Renal cortical epithelial cell (primary cell): ENCODE data around the gene ERCC2. TPM values are rescaled to one million over a fixed set of nuclear protein-coding genes. Genes with fewer than 3 reads are reported as not detected.

Source experiments
- DNase-seq: peaks from one replicate; pipeline ENCODE4 v3.0.0-alpha.2; 2011; ENCODE audit warnings: low read depth
- total RNA-seq: library from RNA; depleted of rRNA; stranded (reverse); fragments of >200 nt; gene quantifications from 2 replicates; pipeline ENCODE4 v1.2.3, GENCODE V29; 2014

The ERCC2 gene
- total RNA-seq, 1 donor from 2014 or later: 22.0 TPM

DNA sequence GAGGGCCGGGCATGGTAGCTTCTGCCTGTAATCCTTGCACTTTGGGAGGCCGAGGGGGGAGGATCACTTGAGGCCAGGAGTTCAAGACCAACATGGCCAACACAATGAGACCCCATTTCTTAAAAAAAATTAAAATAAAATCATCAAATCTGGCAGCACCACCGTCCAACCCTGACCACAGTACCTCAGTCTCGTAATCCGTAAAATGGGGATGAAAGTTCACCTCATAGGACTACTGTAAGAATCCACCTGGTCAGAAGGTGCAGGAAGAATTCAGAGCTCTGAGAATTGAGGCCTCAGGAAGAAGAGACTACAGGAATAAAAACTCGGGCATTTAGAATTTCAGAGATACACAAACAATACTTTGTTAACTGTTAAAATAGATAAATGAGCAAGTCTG, 31.4 kb upstream of the ERCC2 start:
- DNase-seq: no peak

DNA sequence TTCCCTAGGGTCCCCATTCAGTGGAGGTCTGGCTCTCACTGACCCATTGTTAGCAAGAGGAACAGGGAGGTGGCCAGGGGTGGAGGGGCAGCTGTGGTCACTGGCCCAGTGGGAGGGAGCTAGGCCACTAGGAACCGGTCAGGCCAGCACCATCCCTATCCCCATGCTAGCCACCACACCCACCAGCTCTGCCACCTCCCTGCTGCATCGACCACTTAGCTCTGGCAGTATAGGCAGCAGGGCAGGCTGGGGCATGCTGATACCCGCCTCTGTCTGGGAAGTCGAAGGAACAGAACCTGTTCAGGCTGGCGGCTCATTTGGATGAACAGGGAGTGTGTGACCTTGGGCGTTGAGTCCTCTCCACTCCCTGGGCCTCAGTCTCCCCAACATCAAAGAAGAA, 29.8 kb upstream of the ERCC2 start:
- no peak for DNase-seq

DNA sequence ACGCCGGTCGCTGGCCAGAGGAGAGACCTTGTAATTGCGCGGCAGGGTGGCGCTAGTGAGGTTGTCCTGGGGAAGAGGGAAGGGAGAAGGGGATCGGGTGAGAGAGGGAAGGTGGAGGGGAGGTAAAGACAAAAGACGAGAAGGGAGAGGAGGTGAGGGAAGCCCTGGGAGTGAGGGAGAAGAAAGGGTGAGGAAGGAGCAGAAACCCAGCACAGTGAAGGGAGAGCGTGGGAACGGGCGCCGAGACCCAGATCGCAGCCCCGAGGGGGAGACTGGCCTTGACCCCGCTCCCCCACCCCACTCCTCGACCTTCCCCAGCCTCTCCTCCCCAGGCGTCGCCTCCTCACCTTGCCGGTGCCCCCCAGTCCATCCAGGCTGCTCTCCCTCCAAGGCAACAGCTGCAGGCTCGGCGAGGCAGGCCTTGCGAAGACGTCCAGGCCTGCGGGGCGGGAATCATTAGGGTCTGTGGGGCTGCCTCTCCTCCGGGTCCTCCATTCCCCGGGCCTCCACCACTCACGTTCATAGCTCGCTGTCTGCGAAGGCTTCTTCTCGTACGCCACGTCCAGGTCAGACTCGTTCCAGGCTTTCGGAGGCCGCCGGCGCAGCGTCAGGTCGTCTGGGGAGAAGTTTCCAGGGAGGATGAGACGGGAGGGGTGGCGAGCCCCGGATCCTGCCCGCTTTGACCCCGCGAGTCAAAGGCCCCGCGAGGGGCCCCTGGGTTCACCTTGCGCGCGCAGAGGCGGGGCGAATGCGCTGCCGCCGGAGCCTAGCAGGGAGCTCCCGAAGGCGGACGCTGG, 25.6 kb upstream of the ERCC2 start:
- DNase-seq: no peak

DNA sequence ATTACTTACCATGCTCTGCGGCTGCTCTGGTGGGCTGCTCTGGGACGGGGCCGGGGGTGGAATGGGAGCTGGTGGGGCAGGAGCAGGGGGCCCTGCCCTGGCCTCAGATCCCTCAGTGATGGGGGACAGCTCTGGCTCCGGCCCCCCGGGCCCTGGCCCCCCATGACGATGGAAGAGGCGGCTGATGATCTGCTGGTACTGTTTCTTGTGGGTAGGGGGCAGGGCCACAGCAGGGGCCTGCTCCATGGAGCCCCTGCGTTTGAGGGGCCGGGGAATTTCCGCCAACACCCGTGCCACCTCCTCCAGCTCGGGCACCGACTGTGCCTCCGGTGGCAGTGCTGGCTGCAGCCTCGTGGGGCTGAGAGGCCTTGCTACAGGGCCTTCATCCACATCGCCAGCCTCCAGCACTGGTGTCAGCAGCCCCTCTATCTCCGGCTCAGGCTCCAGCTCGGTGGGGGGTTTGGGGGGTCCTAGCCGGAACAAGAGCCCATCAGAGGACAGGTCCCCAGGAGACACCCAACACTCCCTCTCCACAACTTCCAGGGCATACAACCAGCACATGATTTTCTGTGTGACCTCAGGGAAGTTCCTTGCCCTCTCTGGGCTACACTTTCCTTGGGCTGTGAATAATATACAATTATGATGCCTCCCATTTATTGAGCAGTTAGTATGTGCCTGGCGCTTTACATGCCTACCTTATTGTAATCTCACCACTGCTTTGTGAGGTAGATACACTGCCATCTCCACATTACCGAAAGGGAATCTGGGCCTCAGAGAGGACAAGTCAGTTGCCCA, 21.7 kb upstream of the ERCC2 start:
- no peak for DNase-seq

DNA sequence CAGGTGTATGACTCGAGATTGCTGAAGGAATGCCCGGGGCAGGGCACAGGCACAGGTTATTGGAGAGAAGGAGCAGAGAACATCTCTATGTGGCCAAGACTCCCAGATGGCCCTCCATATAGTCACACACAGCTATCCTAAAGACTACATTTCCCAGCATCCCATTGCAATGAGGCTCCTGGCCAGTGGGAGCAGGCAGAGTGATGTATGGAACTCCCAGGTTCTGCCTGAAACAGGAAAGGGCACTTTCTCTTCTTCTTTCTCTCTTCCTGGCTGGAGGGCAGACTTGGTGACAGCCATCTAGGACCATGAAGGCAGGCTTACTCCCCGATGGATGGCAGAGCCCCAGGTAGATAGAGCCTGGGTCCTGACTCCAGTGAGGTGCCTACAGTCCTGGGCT, 21.0 kb upstream of the ERCC2 start:
- DNase-seq: no peak

DNA sequence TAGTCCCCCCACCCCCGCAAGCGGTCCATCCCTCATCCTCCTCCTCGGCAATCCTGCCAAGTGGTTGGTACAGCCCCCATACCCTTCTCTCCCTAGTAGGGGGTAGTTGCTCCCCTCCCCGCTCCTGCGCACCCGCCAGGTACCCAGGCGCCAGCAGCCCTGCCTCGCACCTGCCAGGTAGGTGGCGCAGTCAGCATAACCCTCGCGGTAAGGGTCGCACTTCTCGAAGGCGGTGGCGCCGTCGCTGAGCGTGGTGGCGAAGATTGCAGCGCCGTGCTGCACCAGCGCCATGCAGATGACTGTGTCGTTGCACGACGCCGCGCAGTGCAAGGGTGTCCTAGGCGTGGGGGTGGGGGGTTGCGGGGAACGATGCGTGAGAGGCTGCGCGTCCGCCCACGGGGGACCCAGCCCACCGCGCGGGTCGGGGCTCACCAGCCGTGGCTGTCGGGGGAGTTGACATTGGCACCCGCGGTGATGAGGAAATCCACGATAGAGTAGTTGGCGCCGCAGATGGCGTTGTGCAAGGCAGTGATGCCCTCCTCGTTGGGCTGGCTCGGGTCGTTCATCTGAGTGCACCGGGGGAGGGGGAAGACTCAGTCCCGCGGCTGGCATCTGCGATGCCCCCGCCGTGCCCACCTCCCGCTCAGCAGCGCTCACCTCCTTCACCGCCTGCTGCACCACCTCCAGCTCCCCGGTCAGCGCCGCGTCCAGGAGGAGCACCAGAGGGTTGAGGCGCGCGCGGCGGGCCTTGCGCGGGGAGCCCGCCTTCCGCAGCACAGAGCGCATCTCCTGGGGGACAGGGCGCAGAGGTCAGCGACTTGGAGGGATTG, 15.2 kb upstream of the ERCC2 start:
- no peak for DNase-seq

DNA sequence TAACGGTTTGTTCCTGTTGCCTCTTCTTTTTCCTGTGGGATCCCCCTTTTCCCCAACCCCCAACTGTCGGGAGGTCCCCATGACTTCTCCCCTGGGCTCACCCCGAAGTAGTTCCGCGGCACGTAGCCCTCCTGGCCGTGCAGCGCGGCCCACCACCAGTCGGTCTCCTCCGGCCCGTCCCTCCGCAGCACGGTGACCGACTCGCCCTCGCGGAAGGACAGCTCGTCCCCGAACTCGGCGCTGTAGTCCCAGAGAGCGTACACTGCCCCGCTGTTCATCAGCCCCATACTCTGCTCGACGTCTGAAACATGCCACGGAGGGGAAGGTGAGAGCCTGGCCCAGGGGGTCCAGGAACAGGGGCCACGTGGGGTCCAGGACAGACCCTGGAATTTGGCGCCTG, 12.1 kb upstream of the ERCC2 start:
- no peak for DNase-seq

DNA sequence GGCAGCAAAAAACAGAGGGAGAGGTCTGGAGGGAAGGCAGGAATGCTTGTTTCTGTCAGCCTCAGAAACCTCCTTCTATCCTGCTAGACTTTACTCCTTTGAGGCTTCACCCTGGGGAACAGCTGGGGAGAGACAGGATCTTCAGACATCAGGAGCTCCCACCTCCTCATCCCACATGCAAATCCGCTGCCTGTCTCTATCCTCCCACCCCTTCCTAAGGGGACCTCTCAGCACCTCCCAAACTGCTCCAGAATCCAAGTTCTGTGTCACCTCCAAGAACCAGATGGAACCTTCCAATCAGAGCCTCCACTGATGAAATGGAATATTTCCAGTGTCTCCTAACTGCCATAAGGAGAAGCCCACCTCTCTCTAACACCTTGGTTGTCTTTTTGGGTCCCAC, 9.7 kb upstream of the ERCC2 start:
- no peak for DNase-seq

DNA sequence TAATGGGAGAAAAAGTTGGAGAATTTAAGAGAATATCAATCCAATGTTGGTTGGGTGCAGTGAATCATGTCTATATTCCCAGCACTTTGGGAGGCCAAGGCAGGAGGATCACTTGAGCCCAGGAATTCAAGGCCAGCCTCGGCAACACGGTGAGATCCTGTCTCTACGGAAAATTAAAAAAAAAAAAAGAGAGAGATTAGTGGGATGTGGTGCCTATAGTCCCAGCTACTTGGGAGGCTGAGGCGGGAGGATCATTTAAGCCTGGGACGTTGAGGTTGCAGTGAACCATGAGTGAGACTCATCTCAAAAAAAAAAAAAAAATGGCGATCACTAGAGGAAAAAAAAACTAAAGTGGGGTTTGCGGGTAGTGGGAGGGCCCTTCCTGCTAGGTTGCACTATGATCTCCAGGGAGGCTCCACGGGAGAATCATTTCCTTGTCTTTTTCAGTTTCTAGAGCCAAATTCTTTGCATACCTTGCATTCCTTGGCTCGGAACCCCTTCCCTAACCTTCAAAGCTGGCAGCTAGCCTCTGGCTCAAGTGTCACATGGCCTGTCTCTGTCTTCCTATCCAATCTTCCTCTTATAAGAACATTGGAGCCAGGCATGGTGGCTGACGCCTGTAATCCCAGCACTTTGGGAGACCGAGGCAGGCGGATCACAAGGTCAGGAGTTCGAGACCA, 5.8 kb upstream of the ERCC2 start:
- peak; percentile 93 for DNase-seq

DNA sequence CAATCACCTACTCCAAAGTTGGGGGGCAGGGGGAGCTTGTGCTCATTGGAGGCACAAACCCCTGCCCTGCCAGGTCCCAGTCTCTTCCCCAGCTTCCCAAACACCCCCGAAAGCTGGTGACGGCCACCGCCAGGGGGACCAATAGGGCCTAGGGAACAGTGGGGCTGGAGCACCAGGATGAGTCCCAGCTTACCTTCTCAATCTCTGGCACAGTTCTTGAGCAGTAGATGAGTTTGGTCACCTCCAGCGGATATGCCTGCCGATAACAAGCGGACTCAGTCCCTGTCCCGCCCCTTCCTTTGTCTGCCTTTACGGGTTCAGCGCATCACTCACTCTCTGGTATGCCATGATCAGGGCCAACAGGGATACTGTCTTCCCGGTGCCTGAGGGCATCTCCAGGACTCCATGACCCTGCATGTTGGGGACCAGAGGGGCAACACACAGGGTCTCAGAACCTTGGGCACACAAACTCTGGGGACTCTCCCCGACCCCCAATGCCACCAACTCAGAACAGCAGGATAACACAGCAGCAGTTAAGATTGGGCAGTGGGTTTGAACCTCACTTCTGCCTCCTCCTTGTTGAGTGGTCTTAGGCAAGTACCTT, 1.5 kb downstream of the ERCC2 start:
- no peak for DNase-seq

DNA sequence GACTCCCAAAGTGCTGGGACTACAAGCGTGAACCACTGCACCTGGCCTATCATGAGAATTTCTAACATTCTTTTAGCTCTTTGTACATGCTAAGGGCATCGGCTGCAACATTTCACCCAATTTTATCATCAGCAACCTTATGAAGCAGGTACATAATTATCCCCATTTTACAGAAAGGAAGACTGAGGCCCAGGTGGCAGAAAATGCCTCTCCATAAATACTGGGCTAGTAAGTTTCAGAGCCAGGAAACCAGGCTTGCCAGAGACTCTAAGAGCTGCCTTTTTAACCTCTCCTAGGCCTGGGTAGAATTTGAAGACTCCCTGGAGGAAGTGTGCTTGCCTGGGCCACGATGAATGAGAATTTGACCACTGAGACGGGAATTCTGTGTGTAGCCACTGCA, 2.2 kb downstream of the ERCC2 start:
- DNase-seq: no peak

DNA sequence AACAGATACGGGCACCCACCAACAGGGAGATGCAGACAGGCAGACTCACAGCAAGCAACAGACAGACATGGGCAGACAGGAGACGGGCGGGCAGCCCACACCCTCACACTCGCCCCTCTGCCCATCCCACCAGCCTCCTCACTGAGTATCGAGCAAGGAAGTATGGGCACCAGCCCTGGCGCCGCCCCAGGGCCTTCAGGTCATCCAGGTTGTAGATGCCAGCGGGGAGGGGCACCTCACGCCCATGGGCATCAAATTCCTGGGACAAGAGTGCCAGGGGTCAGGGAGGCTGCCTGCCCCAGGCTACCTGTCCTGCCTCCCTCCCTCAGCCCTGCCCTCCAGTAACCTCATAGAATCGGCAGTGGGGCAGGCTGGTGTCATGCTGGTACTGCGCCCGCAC, 5.7 kb downstream of the ERCC2 start:
- no peak for DNase-seq

DNA sequence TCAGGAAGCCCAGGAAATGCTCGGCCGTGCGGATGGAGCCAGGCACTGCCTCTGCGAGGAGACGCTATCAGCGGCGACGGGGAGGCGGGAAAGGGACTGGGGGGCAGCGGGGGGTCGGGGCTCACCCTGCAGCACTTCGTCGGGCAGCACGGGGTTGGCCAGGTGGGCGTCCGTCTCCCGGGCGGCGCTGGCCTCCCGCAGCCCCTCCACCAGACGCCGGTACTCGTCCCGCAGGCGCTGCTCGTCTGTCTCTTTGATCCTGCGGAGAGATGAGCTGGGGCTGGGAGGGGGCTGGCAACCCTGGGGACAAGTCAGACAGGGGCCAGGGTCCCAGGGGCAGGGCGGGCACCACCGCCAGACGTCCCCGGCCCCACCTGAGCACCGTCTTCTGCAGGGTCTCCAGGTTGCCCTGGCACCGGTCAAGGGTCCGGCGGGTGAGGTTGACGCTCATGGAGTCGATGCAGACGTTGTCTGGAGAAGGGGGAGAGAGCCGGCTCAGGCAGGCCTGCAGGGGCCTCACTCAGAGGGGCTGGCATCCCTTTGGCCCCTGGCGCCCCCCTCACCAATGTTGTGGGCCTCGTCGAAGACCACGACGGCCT, 6.4 kb downstream of the ERCC2 start:
- no peak for DNase-seq

DNA sequence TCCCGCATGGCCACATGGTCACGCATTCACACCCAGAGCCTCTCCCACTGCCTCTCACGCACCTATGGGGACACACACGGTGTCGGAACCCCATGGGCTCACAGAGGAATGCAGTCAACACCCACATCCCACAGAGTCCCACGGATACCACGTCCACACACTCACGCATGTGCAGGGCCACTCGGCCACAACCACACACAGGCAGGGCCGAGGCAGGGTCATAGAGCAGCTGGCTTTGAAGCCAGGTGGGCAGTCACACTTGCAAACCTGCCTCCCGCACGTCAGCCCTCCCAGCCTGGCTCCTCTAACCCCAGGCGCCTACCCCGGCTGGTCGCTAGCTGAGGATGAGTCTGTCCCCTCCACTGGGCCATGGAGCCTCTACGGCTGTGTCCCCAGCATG, 8.1 kb downstream of the ERCC2 start:
- DNase-seq: no peak

DNA sequence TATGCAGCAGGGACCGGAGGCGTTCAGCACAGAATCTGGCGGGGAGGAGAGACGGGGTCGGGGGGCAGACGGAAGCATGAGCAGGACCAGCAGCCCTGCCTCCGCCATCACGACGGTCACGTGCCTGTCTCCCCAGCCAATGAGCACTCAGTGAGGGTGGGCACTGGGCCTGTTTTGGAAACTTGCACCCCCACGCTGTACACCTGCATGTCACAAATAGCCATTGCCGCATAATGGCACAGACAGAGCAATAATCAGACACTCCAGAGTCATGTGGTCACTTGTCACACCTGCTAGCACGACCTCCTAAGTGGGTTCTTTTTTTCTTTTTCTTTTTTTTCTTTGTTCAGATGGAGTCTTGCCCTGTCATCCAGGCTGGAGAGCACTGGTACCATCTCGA, 8.8 kb downstream of the ERCC2 start:
- no peak for DNase-seq

DNA sequence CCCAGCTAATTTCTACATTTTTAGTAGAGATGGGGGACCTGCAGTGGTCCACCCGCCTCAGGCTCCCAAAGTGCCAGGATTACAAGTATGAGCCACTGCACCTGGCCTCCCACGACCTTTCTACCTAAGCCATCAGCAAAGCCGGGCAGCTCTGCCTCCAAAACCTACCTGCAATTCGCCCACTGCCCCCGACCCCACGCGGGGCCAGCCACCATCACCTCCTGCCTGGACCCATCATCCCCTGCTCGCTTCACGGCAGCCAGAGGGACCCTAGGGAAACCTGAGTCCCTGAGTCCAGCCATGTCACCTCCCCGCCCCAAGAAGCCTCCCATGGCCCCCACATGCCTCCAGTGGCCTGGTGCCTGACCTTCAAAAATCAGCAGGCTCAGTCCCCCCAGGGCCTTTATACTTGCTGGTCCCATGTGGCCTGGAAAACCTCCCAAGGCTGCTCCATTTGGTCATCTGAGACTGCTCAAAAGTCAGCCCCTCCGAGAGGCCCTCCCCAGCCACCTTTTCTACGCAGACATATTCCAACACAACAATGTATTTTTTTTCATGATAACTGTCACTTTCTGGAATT, 12.1 kb downstream of the ERCC2 start:
- DNase-seq: no peak

DNA sequence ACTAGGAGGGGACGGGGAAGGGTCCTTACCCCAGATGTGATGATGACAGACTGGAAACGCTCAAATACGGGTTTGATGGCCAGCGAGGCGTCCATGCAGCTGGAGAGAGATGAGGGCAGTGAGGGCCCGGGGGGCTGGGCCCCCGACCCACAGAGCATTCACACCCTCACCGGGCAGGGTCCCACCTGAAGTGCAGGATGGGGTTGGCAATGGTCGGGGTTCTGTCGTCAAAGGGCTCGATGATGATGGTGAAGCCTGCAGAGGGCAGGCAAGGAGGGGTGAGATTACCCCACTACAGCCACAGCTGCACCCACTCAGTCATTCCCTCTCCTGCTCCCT, 13.0 kb downstream of the ERCC2 start:
- no peak for DNase-seq

DNA sequence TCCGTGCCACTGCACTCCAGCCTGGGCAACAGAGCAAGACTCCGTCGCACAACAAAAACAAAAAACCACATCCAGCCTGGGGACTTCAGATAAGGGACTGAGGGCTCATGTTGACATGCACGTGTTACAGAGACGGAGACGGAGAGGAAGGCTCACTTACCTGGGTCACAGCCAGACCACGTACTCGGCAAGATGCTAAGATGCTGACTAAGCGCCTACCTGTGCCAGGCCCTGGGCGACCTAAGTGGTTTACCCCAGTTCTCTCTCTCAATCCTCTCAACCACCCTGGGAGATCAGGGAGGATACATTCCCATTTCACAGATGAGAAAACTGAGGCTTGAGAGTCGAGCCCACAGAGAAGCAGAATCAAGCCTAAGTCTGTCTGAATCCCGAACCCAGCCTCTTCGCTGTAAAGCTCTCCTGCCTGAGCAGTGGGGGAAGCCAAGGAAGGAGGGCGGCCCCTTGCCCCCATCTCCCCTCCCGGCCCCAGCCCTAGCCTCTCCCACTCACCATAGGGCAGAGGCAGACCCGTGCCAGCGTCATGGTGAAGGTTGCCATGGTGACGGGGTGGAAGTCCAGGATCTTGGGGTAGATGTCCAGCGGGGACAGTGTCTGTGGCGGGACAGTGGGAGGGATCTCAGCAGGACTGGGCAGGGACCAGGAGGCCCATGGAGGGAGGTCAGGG, 13.5 kb downstream of the ERCC2 start:
- no peak for DNase-seq

DNA sequence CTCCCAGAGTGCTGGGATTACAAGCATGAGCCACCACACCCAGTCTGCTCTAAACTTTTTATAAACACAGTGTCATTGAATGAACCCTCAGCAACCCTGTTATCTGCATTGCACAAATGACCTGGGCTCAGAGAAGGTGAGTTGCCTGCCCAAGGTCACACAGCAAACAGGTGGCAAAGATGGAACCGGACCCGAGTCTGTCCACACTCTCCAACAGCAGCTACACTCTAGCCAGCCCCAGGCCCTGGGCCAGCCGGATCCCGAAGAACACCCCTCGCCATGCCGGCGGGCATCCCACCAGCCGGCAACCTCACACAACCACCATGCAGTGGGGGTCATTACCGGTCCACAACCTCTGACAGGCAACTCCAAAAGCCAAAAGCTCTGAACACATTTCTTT, 14.5 kb downstream of the ERCC2 start:
- DNase-seq: no peak

DNA sequence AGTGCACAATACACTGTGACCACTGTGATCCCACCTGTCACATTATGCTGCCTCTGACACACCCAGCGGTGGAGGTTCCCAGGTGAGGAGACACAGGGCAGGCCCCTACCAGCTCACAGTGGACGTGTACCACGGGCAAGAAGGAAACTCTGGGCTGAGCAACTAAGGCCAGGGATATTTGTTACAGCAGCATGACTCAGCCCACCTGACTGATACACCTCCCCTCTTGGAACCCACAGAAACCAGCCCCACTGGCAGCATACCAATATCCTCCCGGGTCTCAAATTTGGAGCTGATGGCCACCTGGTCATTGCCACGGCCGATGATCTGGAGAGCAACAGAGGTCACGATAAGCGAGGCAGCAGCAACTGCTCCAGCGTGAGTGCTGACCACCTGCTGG, 15.0 kb downstream of the ERCC2 start:
- DNase-seq: no peak
